ENCODE results near the gene APOBEC3A.
A peak's percentile ranks its signal among the peaks of the same experiment; 100 is the strongest.
"Not testable (repeated sequence)": the region's sequence is repeated elsewhere in the genome, so short reads cannot be mapped to it uniquely, and the experiment has no call there.

APOBEC3A gene

DNA sequence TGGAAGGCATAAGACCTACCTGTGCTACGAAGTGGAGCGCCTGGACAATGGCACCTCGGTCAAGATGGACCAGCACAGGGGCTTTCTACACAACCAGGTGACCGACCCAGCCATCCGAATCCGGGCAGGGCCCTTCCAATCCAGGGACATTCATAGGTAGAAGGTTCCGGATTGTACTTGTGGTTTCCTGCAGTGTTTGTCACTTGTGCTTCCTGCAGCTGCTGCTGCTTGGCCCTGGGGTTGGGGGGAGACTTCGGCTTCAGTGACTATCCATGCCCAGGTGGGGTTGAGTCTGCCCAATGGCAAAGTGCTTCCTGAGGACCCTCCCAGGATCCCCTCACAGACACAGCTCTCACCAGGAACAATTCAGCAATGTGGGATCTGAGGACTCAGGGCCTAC, 2.2 kb downstream of the APOBEC3A start:
- DNase-seq (ENCODE audit: low read depth), result no peak

DNA sequence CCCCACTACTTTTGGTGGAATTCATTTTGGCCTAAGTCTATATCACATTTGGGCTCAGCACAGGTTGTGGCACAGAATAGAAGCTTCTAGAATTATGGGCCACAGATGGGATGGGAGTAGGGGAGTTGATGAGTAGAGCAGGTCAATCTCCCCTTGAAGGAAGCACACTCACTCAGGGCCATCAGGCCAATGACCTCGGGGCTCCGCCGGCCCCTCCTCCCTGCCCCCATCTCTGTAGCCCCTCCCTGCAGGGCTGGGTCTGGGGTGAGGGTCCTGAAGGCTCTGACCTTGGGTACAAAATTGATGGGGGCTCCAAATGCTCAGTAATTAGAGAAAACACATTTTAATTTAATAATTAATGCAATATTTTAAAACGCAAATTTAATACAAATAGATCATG, 3.3 kb downstream of the APOBEC3A start:
- DNase-seq (ENCODE audit: low read depth), result not testable (repeated sequence)

DNA sequence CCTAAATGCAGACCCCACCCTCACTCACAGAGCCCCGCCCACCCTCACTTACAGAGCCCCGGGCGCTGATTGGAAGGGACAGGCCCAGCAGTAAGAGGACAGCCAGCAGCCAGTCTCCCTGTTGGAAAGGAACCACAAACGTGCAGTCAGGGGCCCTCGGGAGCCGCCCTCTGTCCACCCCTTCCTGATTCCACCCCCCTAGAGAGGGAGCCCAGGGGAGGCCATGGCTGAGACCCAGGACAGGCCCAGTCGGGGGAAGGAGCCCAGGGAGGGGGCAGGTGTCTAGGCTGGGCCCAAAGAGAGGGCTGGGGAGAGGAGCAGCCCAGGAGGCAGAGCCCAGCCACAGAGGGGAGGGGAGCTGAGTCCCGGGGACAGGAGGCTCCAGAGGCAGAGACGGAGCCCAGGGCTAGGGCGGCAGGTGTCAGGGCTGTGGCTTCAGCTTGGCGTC, 5.9 kb downstream of the APOBEC3A start:
- DNase-seq (ENCODE audit: low read depth), result not testable (repeated sequence)

DNA sequence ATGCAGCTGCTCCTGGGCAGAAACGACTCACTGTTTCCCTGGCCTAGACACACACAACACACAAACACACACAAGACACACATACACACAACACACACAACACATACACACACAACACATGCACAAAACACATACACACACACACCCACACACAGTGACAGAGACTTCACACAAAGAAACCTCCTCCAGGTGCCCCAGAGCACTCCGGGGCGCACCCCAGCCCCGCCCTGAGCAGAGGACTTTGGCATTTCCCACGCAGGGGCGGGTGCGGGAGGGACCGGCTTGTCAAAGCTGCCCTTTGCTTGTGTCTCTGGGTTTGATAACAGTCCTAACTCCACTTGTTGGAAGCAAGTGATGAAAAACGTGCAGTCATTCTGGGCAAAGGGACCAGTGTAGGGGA, 6.5 kb downstream of the APOBEC3A start:
- DNase-seq (ENCODE audit: low read depth), result no peak

DNA sequence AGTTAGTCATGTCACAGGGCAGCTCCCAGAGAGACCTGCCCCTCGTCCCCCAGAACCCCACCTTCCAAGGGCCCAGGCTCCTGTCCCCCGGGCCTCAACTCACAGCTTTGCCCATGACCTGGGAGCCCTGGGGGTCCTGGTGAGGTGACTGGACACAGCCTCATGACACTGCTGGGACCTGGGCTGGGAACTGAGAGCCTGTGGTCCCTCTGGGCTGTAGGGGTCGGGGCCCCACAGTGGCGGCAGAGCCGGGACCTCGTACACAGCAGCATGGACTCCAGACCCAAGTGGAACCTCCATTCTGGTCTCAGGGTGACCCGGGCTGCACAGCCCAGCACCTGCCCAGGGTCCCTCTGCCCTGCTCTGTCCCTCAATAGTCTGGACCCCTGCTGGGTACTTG, 6.9 kb downstream of the APOBEC3A start:
- DNase-seq (ENCODE audit: low read depth), result no peak

DNA sequence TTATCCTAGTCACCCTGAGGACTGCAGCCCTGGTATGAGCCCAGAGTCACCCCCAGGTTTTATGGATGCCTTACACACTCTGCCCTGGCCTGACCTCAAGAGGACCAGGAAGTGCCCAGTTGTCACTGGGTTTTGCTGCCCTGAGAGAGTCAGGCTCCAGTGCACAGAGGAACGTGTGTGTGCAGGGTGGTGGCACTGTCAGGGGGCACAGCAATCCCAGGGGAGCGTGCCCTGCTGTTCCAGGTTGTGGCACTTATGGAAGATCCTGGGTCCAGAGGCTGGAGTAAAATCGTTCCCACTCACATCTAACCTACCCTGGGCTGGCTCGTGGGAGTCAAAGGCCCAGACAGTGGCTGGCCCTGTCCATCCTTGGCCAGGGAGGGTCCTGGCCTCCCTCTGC, 7.6 kb downstream of the APOBEC3A start:
- DNase-seq (ENCODE audit: low read depth), result no peak

DNA sequence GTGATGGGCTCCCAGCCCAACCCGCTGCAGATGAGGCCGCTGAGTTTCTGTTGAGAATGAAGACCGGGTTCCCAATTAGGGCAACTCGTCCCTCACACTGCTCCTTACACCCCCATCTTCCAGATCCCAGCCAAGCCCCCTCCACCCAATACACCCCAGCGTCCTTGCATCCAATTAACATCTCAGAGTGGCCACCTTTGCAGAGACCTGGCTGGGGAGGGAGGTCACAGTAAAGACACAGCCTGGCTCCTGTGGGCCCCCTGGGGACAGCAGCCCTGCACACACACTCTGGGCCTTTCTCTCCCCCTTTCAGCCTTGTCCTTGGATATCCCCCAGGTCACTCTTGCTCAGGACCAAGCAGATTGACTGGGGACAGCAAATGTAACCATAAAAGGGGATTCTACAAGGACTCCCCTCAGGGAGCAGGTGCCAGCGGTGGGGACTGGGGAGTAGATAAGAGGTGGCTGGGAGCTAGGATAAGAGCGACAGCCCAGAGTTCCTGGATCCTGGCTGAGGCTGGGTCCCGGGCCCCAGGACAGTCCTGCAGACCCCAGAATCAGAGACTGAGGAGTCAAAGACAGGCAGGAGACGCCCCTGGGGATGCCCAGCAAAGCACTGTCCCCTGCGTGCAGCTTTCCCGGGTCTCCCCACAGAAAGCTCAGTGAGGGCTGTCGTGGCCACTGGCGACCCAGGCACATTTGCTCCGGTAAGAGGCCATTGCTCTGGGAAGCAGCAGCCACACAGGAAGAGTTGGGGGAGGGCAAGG, 8.4 kb downstream of the APOBEC3A start:
- no peak for DNase-seq (ENCODE audit: low read depth)

DNA sequence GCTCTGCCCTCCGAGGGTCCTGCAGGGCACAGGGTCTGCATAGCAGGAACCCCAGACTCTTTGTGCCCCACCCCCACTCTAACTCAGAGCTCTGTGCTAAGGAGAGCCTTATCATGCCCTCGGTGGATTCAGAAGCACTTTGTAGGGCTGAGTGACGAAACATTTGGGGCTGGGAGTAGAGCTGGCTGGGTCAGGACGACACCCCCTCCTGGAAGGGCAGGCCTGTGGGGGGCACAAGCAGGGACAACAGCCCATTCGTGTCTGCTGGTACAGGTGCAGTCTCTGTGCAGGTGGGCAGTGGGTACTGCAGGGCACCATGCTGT, 8.9 kb downstream of the APOBEC3A start:
- no peak for DNase-seq (ENCODE audit: low read depth)

DNA sequence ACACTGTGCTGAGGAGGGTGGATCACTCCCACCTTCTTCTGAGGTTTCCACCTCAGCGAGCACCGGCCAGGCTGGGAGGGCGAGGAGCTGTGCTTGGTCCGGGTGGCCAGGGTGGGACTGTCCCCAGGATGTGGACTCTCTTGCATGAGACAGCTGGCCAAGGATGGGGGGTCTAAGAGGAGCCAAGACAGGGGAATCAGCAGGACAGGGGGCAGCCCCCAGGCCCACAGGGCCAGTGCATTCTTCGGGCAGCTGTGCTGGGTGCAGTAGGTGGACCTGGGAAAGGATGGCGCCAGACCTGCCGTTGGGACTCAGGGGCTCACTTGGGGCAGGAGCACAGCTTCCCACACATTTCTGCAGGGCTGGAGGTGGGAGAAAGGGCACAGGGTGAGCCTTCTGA, 9.5 kb downstream of the APOBEC3A start:
- no peak for DNase-seq (ENCODE audit: low read depth)

DNA sequence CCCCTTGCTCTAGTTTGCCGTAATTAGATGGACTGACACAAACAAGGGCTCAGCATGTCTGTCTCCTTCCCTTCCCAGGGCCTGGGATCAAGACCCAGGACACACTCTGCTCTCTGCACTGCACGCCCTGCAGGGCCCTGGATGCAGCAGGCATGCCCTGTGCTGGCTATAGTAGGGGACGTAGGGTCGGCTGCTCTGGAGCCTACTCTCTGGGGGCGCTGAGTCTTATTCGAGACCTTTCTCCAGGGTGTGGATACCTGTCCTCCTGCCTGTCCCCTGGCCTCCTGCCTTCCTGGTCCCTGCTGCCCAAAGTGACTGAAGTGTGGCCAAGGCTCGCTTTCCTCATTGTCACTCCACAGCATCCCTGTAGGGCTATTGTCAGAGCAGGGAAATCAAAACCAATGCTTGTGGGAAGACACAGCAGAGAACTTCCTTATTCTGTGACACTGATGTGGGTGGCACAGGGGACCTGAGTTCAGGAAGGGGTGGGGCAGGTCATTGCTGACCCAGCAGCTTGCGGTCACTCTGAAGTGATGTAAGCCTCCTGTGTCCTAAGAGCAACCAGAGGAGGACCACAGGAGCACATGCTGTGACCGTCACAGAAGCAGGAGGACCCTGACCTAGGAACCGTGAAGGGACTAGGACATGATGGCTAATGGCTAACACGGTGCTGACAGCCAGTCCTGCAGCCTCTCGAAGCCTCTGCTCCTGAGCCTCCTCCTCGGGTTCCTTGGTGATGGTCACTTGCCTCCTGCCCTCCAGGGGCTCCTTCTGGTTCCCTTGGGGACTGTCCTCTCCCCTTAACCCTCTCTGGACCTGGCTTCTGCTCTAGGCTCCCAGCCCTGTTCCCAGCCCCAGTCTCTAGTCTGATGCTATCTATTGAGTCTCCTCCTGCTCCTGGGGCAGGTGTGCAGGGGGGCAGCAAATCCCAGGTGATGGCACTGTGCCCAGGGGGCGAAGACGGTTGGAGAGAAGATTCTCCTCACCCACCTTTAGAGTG, 10.3 kb downstream of the APOBEC3A start:
- no peak for DNase-seq (ENCODE audit: low read depth)

DNA sequence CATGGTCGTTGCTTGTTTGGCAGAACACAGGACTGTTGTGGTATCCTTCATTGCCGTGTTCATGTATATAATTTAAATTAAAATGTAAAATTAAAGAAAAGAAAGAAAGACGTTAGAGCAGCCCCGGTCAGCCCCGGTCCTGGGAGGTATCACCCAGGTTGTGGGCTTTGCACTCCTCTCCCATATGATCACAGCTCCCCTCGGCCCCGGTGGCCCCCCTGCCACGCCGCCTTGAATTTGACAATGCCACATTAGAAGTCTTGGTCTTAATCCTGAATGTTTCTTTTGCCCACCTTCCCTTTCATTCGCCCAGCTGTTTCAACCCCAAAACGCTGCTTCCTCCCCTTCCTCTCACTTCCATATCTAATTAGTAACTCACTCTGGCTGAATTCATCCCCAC, 11.4 kb downstream of the APOBEC3A start:
- no peak for DNase-seq (ENCODE audit: low read depth)

DNA sequence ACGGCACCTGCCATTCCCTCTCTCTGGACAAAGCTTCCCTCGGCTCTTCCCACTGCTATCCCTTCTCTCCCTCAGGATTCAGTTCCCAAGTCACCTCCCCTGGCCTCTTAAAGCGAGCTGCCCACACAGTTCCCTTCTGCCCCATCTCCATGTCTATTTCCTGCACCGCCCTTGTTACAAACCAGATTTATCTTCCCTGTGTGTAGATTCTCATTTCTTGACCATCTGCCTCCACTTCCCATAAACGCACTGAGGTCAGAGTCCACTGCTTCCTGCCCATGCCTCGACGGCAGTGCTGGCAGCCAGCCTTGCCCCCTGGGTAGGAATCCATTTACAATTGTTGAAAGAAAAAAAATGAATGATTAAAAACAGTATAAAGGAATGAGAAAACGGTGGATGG, 13.1 kb downstream of the APOBEC3A start:
- DNase-seq (ENCODE audit: low read depth), result no peak

DNA sequence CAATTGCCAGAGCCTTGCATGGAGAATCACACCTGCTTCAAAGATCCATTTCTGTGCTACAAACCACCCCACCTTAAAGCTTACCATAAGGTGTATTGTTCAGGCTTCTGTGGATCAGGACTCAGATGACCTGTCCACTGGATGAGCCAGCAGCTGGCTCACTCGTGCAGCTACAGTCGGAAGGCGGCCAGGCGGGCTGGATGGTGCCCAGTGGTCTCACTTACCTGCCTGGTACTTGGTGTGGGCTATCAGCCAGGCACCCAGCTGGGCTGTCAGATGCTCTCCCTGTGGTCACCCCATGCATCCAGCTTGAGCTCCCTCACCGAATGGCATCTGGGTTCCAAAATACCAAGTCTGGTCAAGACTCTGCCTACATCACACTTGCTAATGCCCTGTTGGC, 13.8 kb downstream of the APOBEC3A start:
- no peak for DNase-seq (ENCODE audit: low read depth)

DNA sequence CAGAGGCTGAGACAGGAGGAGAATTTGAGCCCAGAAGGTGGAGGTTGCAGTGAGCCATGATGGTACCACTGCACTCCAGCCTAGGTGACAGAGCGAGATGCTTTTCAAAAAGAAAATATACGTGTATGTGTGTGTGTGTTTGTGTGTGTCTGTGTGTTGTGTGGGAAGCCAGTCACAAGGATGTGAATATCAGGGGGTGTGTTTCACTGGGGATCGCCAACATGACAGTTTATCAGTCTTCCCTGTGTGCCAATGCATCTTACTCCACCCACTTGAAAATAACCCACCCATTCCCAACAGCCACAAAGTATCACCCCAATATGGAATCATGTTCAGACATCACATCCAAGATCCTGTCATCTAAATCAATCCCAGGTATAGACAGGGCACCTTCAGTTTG, 14.4 kb downstream of the APOBEC3A start:
- no peak for DNase-seq (ENCODE audit: low read depth)

DNA sequence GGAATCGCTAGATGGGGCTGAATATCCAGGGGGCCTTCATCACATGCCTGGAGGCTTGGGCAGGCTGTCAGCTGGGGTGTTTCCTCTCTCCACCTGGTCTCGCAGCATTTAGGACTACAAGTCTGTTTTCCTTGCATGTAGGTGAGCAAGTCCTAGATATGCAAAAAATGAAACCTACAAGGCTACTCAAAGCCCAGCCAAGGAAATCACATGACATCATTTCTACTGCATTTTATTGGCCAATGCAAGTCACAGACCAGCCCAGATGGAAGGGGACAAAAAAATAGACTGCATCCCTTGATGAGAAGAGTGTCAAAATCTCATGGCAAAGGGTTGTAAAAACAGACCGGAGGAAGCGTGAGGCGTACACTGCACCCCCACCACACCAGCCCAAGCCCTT, 15.1 kb downstream of the APOBEC3A start:
- DNase-seq (ENCODE audit: low read depth), result no peak

DNA sequence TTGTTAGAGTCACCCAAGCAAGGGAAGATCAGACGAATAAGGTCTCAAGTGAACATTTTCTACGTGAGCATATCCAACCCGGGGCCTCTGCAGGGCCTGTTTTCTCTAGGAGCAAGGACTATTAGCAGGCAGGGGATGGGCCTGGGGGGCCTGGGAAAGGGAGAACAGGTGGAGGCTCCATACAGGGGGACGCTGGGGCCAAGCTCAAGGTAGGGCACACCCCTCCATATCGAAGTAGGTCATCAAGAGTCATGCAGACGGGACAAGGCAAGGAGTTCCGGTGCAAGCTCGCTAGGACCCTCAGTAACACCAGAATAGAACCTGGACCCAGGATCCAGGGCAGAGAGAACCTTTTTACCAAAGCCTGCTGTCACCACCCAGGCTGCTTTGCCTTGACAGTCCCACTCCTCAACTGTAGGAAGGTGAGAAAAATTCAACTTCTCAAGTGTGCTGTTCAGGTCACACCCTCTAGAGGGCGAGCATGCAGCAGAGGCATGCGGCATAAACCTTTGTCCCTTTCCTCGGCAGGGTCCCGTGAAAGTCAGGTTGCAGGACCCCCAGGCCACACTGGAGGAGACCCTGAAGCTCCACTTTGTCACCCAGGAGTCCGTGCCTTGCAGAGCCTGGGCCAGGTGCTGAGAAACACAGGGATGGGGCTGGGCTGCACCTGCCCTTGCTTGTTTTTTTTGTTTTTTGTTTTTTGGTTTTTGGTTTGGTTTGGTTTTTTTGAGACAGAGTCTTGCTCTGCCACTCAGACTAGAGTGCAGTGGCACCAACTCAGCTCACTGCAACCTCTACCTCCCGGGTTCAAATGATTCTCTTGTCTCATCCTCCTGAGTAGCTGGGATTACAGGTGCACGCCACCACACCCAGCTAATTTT, 16.1 kb downstream of the APOBEC3A start:
- peak; percentile 25 for DNase-seq (ENCODE audit: low read depth)

DNA sequence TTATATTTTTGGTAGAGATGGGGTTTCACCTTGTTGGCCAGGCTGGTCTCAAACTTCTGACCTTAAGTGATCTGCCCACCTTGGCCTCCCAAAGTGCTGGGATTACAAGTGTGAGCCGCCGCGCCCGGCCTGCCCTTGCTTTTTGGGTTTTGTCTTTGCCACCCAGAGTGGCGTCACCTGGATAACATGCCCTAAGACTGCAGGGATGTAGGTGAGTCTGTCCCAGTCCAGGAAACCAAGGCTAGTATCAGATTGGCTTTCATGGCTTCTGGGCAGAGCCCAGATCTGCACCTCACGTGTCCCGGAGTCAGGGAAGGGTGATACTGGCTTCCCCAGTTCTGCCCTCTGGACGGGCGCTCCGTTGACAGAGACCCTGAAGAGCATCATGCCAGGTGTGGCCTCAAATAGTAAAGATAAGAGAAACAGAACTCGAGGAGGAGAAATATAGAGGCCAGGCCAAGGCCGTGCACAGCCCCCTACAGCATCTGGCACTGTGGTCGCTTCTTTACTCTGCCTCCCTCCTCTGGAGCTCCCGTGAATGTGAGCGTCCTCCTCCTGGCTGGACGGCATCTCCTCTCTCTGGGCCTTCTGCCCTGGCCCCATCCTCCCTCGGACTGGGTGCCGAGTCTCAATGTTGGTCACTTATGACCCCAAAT, 16.9 kb downstream of the APOBEC3A start:
- no peak for DNase-seq (ENCODE audit: low read depth)

DNA sequence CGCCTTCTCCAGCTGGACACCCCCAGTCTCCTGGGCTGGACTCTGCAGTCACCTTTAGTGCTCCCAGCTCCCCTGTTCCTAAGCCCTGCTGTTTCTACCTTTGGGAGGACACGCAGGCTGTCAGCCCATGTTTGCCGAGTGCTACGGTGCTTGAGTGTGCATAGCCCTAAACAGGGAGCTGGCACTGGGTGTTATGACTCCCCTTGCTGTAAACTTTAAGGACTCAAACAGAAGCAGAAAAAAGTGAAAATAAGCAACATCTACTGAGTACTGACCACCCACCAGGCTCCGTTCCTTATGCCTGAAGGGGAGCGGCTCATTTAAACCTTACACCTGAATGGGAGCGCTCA, 17.4 kb downstream of the APOBEC3A start:
- no peak for DNase-seq (ENCODE audit: low read depth)

DNA sequence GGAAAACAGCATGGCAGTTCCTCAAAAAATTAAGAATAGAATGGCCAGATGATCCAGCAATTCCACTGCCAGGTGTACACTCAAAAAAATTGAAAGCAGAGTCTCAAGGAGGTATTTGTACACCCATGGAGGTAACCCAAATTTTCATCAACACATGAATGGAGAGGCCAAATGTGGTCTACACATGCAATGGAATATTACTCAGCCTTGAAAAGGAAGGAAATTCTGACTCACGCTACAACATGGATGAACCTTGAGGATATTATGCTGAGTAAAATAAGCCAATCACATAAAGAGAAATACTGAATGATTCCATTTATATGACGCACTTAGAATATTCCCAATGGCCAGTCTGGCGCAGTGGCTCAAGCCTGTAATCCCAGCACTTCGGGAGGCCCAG, 19.9 kb downstream of the APOBEC3A start:
- DNase-seq (ENCODE audit: low read depth), result not testable (repeated sequence)

DNA sequence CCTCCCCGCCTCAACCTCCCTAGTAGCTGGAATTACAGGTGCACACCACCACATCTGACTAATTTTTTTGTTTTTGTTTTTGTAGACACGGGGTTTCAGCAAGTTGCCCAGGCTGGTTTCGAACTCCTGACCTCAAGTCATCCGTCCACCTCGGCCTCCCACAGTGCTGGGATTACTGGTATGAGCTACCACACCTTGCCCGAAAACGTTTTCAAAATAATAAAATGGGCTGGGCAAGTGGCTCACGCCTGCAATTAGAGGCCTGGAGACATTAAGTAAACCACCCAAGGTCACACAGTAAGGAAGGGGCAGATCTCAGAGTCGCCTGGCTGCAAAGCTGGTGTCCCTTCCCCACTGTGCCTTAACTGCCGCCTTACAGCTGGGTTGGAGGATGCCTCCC, 23.2 kb downstream of the APOBEC3A start:
- DNase-seq (ENCODE audit: low read depth), result not testable (repeated sequence)

All from iris pigment epithelial cell (primary cell).